SK-N-SH (cell line): ENCODE data around the gene SLC7A14. TPM values are rescaled to one million over a fixed set of nuclear protein-coding genes. Genes with fewer than 3 reads are reported as not detected.

Experiments used
- CTCF ChIA-PET: fragments of 300-600, 350-600 bp; formaldehyde crosslinking; extraction: SDS; loops from one replicate; lab custom pipeline; 2021; lab: Yijun Ruan, JAX
- POLR2A ChIA-PET: fragments of 350-600 bp; sonication (Branson Sonifier 250); formaldehyde crosslinking; extraction: SDS; loops from one replicate; lab custom pipeline; 2020; ENCODE audit warnings: antibody characterized with exemption, inconsistent platforms; lab: Yijun Ruan, JAX
- DNase-seq: peaks from one replicate; pipeline ENCODE4 v3.0.0; 2012
- H2AFZ ChIP-seq: fragments of 200-600 bp; sonication (generic); 2 replicates; pipeline ENCODE4 v1.8.1; 2016; ENCODE audit warnings: antibody characterized with exemption, mild to moderate bottlenecking, low read depth
- H3F3A ChIP-seq: fragments of 200-600 bp; sonication (generic); replicated peaks from 2 replicates; pipeline ENCODE3; 2016; ENCODE audit warnings: antibody characterized with exemption, mild to moderate bottlenecking; ENCODE audit not compliant: insufficient read depth
- H3K27ac ChIP-seq, 2 experiments: fragments of 200-500 bp in 1 of 2; fragments of 200-600 bp in 1 of 2; sonication (Bioruptor generic) in 1 of 2; sonication (generic), shearing (Covaris generic) in 1 of 2; 2 replicates each; pipeline versions ENCODE4 v1.5.1 to v1.6.1; 2014 to 2016; ENCODE audit warnings: low read depth in 2 of 2, inconsistent platforms in 1 of 2, low read length in 1 of 2, mild to moderate bottlenecking in 1 of 2, mixed read lengths in 1 of 2
- H3K27me3 ChIP-seq: fragments of 200-600 bp; sonication (generic), shearing (Covaris generic); 2 replicates; pipeline ENCODE4 v1.6.1; 2016; ENCODE audit warnings: mixed run types; ENCODE audit not compliant: insufficient read depth
- H3K36me3 ChIP-seq, 2 experiments: fragments of 200-500 bp in 1 of 2; fragments of 200-600 bp in 1 of 2; sonication (Bioruptor generic) in 1 of 2; sonication (generic) in 1 of 2; replicated peaks in 1 of 2; 2 replicates each; pipeline versions ENCODE3 to v1.5.1; 2014 to 2016; ENCODE audit warnings: low read length in 1 of 2, mild to moderate bottlenecking in 1 of 2; ENCODE audit not compliant: insufficient read depth in 2 of 2, control insufficient read depth in 1 of 2
- H3K4me1 ChIP-seq, 2 experiments: fragments of 200-500 bp in 1 of 2; fragments of 200-600 bp in 1 of 2; sonication (Bioruptor generic) in 1 of 2; sonication (generic), shearing (Covaris generic) in 1 of 2; 2 replicates each; pipeline versions ENCODE4 v1.5.1 to v1.6.1; 2014 to 2016; ENCODE audit warnings: low read depth in 1 of 2, low read length in 1 of 2, mixed run types in 1 of 2; ENCODE audit not compliant: insufficient read depth in 2 of 2, control insufficient read depth in 1 of 2
- H3K4me2 ChIP-seq: fragments of 200-600 bp; sonication (generic), shearing (Covaris generic); 2 replicates; pipeline ENCODE4 v1.6.1; 2017; ENCODE audit warnings: mixed run types
- H3K4me3 ChIP-seq, 2 experiments: fragments of 200-500 bp in 1 of 2; fragments of 200-600 bp in 1 of 2; sonication (Bioruptor generic) in 1 of 2; sonication (generic), shearing (Covaris generic) in 1 of 2; 2 replicates each; pipeline versions ENCODE4 v1.5.1 to v1.8.1; 2014 to 2016; ENCODE audit warnings: low read depth in 2 of 2, inconsistent platforms in 1 of 2, low read length in 1 of 2, mild to moderate bottlenecking in 1 of 2, mixed read lengths in 1 of 2, moderate library complexity in 1 of 2
- H3K79me2 ChIP-seq: fragments of 200-600 bp; sonication (generic); 2 replicates; pipeline ENCODE4 v1.8.1; 2017; ENCODE audit warnings: mild to moderate bottlenecking; ENCODE audit not compliant: insufficient read depth
- H3K9ac ChIP-seq: fragments of 200-600 bp; sonication (generic); 2 replicates; pipeline ENCODE4 v1.6.1; 2017; ENCODE audit warnings: mixed run types
- H3K9me2 ChIP-seq: fragments of 200-600 bp; sonication (generic); 2 replicates; pipeline ENCODE4 v1.6.1; 2017; ENCODE audit warnings: mixed run types
- H3K9me3 ChIP-seq: fragments of 200-600 bp; sonication (generic); 2 replicates; pipeline ENCODE4 v1.6.1; 2017; ENCODE audit warnings: mixed run types, mild to moderate bottlenecking, moderate library complexity
- H4K20me1 ChIP-seq: fragments of 200-600 bp; sonication (generic); 2 replicates; pipeline ENCODE4 v1.6.1; 2017; ENCODE audit warnings: mild to moderate bottlenecking, mixed run types; ENCODE audit not compliant: insufficient read depth
- EP300 ChIP-seq, 2 experiments: IDR thresholded peaks; 2 replicates each; pipeline versions ENCODE4 v1.4.0 to v1.6.1; 2012; ENCODE audit warnings: borderline replicate concordance in 1 of 2, low read depth in 1 of 2, low read length in 1 of 2
- EZH2phosphoT487 ChIP-seq: fragments of 200-600 bp; sonication (generic); IDR thresholded peaks from 2 replicates; pipeline ENCODE4 v1.6.1; 2017; ENCODE audit warnings: low read depth, mixed run types, mild to moderate bottlenecking, antibody characterized with exemption, moderate library complexity, borderline replicate concordance
- FOSL2 ChIP-seq: IDR thresholded peaks from 2 replicates; pipeline ENCODE4 v1.4.0; 2012; ENCODE audit warnings: low read depth, mild to moderate bottlenecking, moderate library complexity, borderline replicate concordance
- IRF3 ChIP-seq: fragments of 150-350 bp; IDR thresholded peaks from 2 replicates; pipeline ENCODE4 v1.6.1; 2016; ENCODE audit warnings: mild to moderate bottlenecking, low read depth, low read length
- JUND ChIP-seq: IDR thresholded peaks from 2 replicates; pipeline ENCODE4 v1.4.0; 2012
- PBX3 ChIP-seq: IDR thresholded peaks from 2 replicates; pipeline ENCODE4; 2012
- POLR2AphosphoS5 ChIP-seq: IDR thresholded peaks from 2 replicates; pipeline ENCODE4 v1.6.1; 2012; ENCODE audit warnings: low read depth, low read length
- REST ChIP-seq: IDR thresholded peaks from 2 replicates; pipeline ENCODE4 v1.6.1; 2012; ENCODE audit warnings: mild to moderate bottlenecking, low read depth, low read length, moderate library complexity
- RFX5 ChIP-seq: IDR thresholded peaks from 2 replicates; pipeline ENCODE4 v1.6.1; 2012; ENCODE audit warnings: mild to moderate bottlenecking, improper control_type of control experiment, low read length
- SIN3A ChIP-seq: IDR thresholded peaks from 2 replicates; pipeline ENCODE4 v1.6.1; 2012; ENCODE audit warnings: low read depth, mild to moderate bottlenecking, low read length, moderate library complexity, borderline replicate concordance
- TAF1 ChIP-seq: IDR thresholded peaks from 2 replicates; pipeline ENCODE4 v1.6.1; 2012; ENCODE audit warnings: low read depth, mild to moderate bottlenecking, low read length, moderate library complexity, borderline replicate concordance
- TEAD4 ChIP-seq: IDR thresholded peaks from 2 replicates; pipeline ENCODE4 v1.4.0; 2012; ENCODE audit warnings: mild to moderate bottlenecking, borderline replicate concordance; ENCODE audit not compliant: insufficient read depth
- USF2 ChIP-seq: fragments of 150-350 bp; IDR thresholded peaks from 2 replicates; pipeline ENCODE4 v1.6.1; 2017; ENCODE audit warnings: antibody characterized with exemption, low read length, low read depth, borderline replicate concordance
- YY1 ChIP-seq: IDR thresholded peaks from 2 replicates; pipeline ENCODE4 v1.4.0; 2012; ENCODE audit warnings: low read depth, mild to moderate bottlenecking
- ZBTB33 ChIP-seq: IDR thresholded peaks from 2 replicates; pipeline ENCODE4 v1.4.0; 2012; ENCODE audit warnings: low read depth, borderline replicate concordance
- WGBS: methylation state at CpG from one replicate; pipeline ENCODE4 v1.1.6; 2017; ENCODE audit warnings: low lambda C conversion rate; 5-methylcytosine and 5-hydroxymethylcytosine counted together
- polyA plus RNA-seq, 3 experiments: library from polyadenylated mRNA; depleted of rRNA; stranded (reverse); fragments of >200 nt; gene quantifications; 2 replicates each; pipeline ENCODE4 v1.2.3, GENCODE V29; 2012

The SLC7A14 gene
- polyA plus RNA-seq, 1 of the 3 experiments (the other 2 are of a cell fraction) = 2.5 TPM

GRCh38 chr3:170524073-170524472, 61.8 kb downstream of the SLC7A14 start:
- Histone ChIP-seq H3K27me3 (no peaks in the 10 kb centered on the region), H4K20me1 (no peaks in the 10 kb centered on the region), H3K9me2 (no peaks in the 10 kb centered on the region), H3F3A (peaks cover 6% of the 10 kb centered on the region), H3K4me2 (no peak overlapping the region), H3K4me3 (no peak overlapping the region), H3K9me3 (no peaks in the 10 kb centered on the region), H3K36me3 (no peaks in the 10 kb centered on the region), H3K27ac (no peak overlapping the region), H2AFZ (no peak overlapping the region), H3K79me2 (no peaks in the 10 kb centered on the region), H3K9ac (no peak overlapping the region), H3K4me1 (peaks cover 0 to 4% of the 10 kb centered on the region in 2 experiments; a peak in 1 of 4 replicates)
- no peak for DNase-seq
- ChIA-PET CTCF (no interaction called here), POLR2A (no interaction called here)
- TF ChIP-seq SIN3A (no peak), PBX3 (no peak), REST (no peak), TEAD4 (no peak), FOSL2 (no peak), TAF1 (no peak), YY1 (no peak), EP300 (IDR thresholded peaks at IDR 0.05; ENCODE audit: borderline replicate concordance in 1 of 2, low read depth in 1 of 2, low read length in 1 of 2) (no peak), EZH2phosphoT487 (no peak), RFX5 (no peak)

GRCh38 chr3:170523248-170523647, 62.6 kb downstream of the SLC7A14 start:
- 0 out of 4 replicates have a peak overlapping the region, but pooled peaks of 1 of the 2 experiments have one; percentile 3 for H3K27ac ChIP-seq
- H3K9me2 ChIP-seq = no peaks in the 10 kb centered on the region
- DNase-seq = no peak

More at GRCh38 chr3:170523248-170523647, 62.6 kb downstream of the SLC7A14 start:
- no peak overlapping the region for H3K9ac ChIP-seq
- no peaks in the 10 kb centered on the region for H3K27me3 ChIP-seq
- no peak overlapping the region for H3K4me3 ChIP-seq
- H3K4me2 ChIP-seq = no peak overlapping the region
- H3K36me3 ChIP-seq = no peaks in the 10 kb centered on the region
- no peak overlapping the region for H2AFZ ChIP-seq
- TF ChIP-seq ZBTB33 = no peak
- no peak for TF ChIP-seq POLR2AphosphoS5
- no peak for TF ChIP-seq IRF3
- TF ChIP-seq USF2 = no peak
- peak; percentile 37; the same call in 1 of the 2 replicates for TF ChIP-seq FOSL2
- TF ChIP-seq JUND = no peak
- H3K4me1 ChIP-seq = peaks cover 0 to 4% of the 10 kb centered on the region in 2 experiments; a peak in 1 of 4 replicates
- H4K20me1 ChIP-seq = no peaks in the 10 kb centered on the region
- peaks cover 6% of the 10 kb centered on the region for H3F3A ChIP-seq
- CTCF ChIA-PET = no interaction called here
- H3K79me2 ChIP-seq = no peaks in the 10 kb centered on the region
- 57% methylated on average over 2 of the region's 2 CpGs for WGBS
- POLR2A ChIA-PET = no interaction called here
- no peaks in the 10 kb centered on the region for H3K9me3 ChIP-seq
